Suppressor macrophage (primary cell): Measurements from ENCODE around the gene CCL5.

Experiments
- DNase-seq, 4 experiments: peaks; one replicate each; pipeline ENCODE4 v3.0.0-alpha.2; 2020 to 2022

CCL5 gene

GRCh38 chr17:35867574-35867973, 12.6 kb downstream of the CCL5 start:
- no peak for DNase-seq

DNA sequence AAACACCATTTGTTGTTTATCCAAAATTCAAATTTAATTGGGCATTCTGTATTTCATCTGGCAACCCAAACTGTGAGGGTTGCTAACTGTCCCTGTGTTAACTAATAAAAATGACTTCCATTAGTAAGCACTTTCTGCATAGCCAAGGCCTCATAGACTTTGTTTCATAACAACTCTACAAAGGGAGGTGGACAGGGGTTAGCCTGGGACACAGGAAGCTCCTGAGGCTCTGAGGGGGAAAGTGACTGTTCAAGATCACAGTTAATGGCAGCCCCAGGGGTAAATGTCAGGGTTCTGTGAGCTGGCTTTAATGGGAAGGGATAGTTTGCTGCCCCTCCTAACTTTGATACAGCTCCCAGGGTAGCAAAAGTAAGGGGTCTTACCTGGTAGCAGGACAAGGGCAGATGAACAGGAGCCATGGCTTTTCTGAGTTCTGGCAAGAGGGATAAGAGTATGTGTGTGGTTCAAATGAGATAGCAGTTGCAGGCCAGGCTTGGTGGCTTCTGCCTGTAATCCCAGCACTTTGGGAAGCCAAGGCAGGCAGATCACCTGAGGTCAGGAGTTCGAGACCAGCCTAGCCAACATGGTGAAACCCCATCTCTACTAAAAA, 13.7 kb downstream of the CCL5 start:
- peak; percentile 23 to 64 (median 50) for DNase-seq

GRCh38 chr17:35865412-35866340, 14.5 kb downstream of the CCL5 start:
- DNase-seq = peak in 2 of 4 experiments; percentile 53 to 54

DNA sequence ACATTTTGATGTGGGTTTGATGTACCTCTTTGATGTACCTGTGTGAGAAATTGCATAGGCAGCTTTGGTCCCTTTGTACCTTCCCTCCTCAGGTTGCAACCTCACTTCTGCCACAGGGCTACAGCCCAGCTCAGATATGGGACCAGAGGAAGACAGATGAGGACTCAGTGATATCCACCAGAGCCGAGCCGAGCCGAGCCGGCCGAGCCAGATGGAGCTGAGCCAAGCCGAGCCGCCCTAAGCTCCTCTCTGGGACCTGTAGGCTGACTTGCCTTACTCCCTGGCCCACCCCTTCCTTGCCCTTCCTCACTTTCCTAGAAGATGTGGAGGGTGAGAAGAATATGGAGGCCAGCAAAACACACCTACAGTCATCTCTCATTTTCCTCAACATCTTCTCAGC, 15.3 kb downstream of the CCL5 start:
- DNase-seq = no peak

DNA sequence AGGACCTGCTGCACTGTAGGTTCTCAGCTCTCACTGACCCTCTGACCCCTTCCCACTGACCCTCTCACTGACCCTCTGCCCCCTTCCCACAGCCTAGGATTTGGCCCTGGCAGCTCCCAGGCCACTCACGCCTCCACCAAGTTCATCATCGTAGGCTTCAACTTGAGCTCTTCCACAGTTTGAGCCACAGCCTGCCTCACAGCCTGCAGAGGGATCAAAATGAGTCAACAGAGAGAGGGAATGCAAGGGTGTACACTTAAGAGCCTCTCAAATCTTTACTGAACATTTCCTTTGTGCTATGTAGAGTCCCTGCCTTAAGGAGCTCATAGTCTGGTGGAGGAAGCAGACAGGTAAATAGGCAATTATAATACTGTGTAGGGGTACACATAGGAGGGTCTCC, 23.6 kb downstream of the CCL5 start:
- DNase-seq = no peak

GRCh38 chr17:35855965-35856364, 24.2 kb downstream of the CCL5 start:
- DNase-seq = no peak

DNA sequence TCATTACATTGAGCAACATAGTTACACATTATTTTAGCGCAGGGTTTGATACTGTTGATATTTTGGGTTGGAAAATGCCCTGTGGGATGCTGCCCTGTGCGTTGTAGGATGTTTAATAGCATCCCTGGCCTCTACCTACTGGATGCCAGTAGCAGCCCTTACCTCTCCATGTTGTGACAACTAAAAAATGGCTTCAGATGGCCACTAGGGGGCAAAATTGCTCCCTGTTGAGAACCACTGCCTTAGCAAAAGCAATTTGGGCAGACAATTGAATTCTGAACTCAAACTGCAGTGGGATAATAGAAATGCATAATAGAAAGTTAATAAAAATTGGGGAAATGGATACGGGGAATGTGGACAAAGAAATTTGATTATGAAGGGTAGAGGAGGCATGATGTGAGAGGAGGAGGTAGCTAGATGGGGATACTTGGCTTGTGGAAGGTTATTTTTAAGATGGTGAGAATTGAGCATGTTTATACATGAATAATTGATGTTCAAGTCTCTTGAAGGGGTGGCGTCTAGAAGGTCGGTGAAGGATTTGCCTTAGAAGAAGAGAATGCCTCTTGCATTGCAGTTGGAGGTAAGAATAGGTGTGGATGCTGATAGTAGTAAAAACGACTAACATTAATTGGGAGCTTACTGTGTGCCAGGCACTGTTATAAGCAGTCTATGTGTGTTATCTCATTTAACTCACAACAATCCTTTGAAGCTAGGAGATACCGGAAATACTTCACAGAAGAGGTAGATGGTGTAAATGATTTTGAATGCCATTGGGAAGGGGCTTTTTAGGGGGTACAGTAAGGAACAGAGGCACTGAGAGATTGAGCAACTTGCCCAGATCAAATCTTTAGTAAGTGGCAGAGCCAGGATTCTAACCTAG, 30.5 kb downstream of the CCL5 start:
- DNase-seq = peak; percentile 77 to 83 (median 78)

GRCh38 chr17:35847633-35848373, 32.4 kb downstream of the CCL5 start:
- no peak for DNase-seq

DNA sequence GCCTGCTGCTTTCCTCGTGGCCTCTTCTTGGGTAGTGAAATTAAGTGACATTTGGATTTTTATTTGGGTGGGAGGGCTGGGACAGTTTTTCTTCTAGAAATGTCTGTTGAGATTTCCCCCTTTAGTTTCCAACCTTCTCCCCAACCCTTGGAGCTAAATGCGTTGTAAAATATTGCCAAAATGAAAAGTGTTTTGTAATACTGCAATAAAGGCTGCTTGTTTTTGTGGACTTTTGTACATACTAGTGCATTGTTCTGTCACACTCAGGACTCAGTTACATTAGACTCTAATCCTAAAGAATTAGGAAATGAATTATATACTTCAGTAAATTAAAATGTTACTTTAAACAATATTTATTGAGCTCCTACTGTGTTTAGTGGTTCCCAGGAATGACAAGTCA, 33.2 kb downstream of the CCL5 start:
- no peak for DNase-seq

DNA sequence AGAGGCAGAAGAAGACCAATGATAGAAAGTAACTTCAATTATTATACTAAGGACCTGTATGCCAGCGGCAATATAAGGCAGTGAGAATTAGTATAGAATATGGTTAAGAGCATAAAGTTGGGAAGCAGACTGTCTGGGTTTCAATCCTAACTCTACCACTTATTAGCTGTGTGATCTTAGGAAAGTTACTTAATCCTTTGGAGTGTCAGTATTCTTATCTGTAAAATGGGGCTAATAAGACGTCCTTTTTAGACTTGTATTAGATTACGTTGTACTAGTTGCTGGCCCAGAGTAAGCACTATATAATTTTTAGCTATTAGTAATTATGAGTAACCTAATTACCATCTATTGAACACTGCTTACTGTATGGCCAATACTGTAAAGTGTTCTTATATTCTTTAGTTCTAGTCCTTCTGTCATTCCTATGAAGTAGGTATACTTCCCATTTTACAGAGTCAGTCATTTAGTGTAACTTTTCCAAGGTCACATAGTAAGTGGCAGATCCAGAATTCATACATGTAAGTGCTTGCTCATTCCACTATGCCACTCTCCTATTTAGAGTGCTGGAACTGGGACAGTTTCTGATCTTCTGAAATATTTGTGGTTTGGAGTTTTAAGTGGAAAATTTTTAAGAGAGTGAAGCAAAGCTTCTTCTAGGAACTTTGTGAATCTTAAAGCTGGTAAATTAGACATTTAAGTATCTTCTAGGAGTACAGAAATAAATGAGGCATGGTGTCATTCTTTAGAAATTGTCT, 33.9 kb downstream of the CCL5 start:
- no peak for DNase-seq

GRCh38 chr17:35844547-35844946, 35.6 kb downstream of the CCL5 start:
- no peak for DNase-seq

DNA sequence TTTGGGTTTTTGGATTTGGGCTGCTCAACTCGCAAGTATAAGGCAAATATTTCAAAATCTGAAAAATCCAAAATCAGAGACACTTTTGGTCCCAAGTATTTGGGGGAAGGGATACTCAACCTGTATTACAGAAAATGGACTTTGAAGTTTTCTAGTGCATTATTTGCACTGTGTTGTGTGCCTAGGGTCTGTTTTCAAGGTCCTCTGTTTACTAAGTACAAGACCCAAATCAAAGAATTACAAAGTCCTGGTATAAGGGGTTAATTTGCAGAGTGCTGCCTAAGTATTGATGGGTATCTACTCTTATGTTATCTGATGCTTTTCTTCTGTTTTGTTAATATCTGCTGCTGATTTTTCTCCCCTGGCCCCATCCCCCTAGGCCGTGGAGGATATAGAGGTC, 36.5 kb downstream of the CCL5 start:
- DNase-seq = no peak

- no peak for DNase-seq
Measured at GRCh38 chr17:35842239-35842638, 37.9 kb downstream of the CCL5 start.

DNA sequence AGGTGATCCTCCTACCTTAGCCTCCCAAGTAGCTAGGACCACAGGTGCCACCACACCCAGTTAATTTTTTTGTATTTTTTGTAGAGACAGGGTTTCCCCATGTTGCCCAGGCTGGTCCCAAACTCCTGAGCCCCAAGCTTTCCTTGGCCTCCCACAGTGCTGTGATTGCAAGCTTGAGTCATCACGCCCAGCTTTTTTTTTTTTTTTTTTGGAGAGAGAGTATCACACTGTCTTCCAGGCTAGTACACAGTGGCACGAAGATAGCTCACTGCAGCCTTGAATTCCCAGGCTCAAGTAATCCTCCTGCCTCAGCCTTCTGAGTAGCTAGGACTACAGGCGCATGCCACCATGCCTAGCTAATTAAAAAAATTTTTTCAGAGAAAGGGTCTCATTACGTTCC, 38.7 kb downstream of the CCL5 start:
- peak in 2 of 4 experiments; percentile 10 to 11 for DNase-seq

DNA sequence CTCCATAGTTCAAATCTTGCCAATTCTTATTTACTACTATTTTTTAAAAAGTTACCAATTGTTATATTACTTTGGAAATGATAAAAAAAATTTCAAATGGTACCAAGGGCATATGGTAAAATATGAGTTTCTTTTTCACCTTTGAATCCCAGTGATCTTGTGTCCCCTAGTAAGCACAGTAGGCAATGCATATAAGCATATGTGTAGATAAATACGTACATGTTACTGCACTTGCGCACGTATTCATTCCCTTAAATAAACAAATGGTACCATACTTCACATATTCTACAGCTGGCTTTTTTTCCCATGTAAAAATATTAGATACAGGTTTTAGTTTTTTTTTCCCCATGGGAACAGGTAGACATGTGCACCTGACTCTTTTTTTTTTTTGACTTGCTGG, 39.1 kb downstream of the CCL5 start:
- DNase-seq = no peak

GRCh38 chr17:35825206-35825605, 55.0 kb downstream of the CCL5 start:
- no peak for DNase-seq
